ENCODE measurements around the gene CD300LB. TPM values are rescaled to one million over a fixed set of nuclear protein-coding genes. Genes with fewer than 3 reads are reported as not detected.

Gene CD300LB
- total RNA-seq, 2 donors from 2014 or later: 0.17 to 0.39 TPM

DNA sequence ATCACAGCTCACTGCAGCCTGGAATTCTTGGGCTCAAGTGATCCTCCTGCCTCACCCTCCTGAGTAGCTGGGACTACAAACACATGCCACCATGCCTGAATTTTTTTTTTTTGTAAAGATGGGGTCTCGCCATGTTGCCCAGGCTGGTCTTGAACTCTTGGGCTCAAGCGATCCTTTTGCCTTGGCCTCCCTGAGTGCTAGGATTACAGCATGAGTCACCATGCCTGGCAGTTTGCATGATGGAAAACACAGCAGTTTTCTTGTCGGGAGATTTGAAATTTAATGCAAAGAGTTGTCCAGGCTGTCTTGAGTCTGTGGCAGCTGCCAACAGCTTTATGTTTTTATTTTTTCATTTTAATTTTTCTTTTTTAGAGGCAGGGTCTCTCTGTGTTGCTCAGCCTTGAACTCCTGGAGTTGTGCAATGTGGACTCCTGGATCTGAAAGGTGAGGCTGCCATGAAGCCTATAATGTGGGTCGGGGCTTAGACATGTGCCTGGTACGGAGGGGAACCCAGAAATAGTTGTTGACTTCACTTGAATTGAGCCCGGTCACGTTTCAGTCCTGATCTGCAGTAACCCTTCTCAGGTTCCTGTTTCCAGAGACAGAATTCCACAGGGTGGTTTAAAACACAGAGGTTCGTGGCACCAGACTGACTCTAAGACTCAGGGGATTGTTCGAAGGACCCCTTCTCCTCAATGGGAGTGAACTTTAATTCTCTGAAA lies 46.1 kb downstream of the CD300LB start:
- no peak for DNase-seq (ENCODE audit: low spot score)
- Mint-ChIP-seq H3K4me1 (ENCODE audit: low read depth in 2 of 2) (peaks cover 43 to 44% of the 10 kb centered on the region in 2 donors), H3K9me3 (peaks cover 5% of the 10 kb centered on the region), H3K4me3 (no peak overlapping the region), H3K27ac (peak overlapping the region; percentile 61 to 95), H3K36me3 (peaks cover 14% of the 10 kb centered on the region), H3K27me3 (no peaks in the 10 kb centered on the region)
- no peak for ATAC-seq

GRCh38 chr17:74484066-74484465 lies 47.2 kb downstream of the CD300LB start:
- Mint-ChIP-seq H3K27ac (peak overlapping the region; percentile 61 to 95), H3K9me3 (peaks cover 1% of the 10 kb centered on the region), H3K4me3 (no peak overlapping the region), H3K4me1 (ENCODE audit: low read depth in 2 of 2) (peaks cover 43 to 45% of the 10 kb centered on the region in 2 donors), H3K27me3 (no peaks in the 10 kb centered on the region), H3K36me3 (peaks cover 8% of the 10 kb centered on the region)
- DNase-seq (ENCODE audit: low spot score) (no peak), ATAC-seq (no peak)

DNA sequence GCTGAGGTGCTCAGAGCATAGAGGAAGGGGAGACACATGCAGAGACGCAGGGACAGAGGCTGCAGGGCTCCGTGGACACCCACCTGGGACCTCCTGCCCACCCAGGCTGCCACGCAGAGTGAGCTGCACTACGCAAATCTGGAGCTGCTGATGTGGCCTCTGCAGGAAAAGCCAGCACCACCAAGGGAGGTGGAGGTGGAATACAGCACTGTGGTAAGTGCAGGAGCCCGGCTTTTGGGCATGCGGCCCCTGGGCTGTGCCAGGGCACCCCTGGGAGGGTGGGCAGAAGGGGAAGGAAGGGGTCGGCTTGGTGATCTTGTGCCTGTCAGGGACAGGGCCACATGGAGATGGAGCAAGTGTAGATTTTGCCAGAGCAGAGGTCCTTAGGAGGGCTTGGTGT lies 49.7 kb downstream of the CD300LB start:
- Mint-ChIP-seq H3K27ac (peak overlapping the region; percentile 95 to 96), H3K27me3 (no peaks in the 10 kb centered on the region), H3K36me3 (no peaks in the 10 kb centered on the region), H3K9me3 (no peaks in the 10 kb centered on the region), H3K4me3 (no peak overlapping the region), H3K4me1 (ENCODE audit: low read depth in 2 of 2) (peaks cover 54 to 61% of the 10 kb centered on the region in 2 donors)
- no peak for ATAC-seq
- DNase-seq (ENCODE audit: low spot score): no peak

DNA sequence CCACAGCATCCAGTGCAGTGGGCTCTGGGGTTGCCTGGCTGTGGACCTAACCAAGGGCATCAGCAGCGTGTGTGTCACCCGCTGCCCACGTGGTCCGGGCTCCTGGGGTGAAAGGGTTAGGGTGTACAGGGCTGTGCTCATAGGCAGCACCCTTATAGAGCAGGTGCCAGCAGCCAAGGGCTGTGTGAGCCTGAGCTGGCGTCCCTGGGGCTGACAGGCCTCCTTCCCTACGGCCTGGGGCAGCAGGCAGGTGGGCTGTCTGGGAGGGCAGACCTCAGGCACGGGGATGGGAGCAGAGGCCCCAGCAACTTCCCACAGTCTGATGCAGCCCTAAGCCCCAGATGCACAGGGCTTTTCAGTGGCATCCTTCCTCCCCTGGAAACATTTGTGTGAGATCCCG lies 51.0 kb downstream of the CD300LB start:
- H3K27me3 Mint-ChIP-seq: no peaks in the 10 kb centered on the region
- DNase-seq (ENCODE audit: low spot score) (no peak), ATAC-seq (no peak)
- no peaks in the 10 kb centered on the region for H3K9me3 Mint-ChIP-seq
- peaks cover 63 to 68% of the 10 kb centered on the region in 2 donors for H3K4me1 Mint-ChIP-seq (ENCODE audit: low read depth in 2 of 2)
- no peaks in the 10 kb centered on the region for H3K36me3 Mint-ChIP-seq
- H3K4me3 Mint-ChIP-seq: peak overlapping the region; percentile 78
- H3K27ac Mint-ChIP-seq: peak overlapping the region; percentile 95 to 96

DNA sequence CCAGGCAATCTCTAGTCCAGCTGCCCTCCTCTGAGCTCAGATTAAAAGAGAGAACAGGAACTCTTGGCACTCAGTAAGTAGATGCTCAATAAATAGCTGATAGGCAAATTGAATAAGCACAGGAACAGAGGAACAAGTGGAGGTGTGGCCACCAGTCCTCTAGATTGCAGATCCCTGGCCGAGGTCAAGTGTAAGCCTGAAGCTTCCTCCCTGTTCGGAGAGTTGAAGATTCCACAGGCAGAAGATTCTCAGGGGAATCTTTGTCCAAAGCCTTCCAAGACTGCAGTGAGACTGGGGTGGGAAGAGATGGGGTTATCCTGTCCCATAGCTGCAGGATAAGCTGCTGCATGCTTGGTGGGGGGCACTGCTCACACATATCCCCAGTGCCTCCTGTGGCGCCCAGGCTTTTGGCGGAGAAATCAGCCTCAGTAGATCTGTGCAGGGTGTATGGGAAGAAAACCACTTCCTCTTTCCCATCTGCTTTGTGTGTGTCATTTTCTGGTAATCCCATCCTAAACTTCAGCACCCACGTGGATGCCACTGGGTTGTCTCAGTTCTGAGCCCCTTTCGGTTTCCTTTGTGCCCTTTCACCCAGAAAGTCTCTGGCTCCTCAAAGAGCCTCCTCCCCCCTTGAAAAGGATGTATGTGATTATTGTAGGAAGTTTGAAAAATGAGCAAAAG lies 52.7 kb downstream of the CD300LB start:
- peak; percentile 78 for DNase-seq (ENCODE audit: low spot score)
- ATAC-seq: peak; percentile 82 to 84
- Mint-ChIP-seq H3K27ac (peak overlapping the region; percentile 95 to 96), H3K36me3 (peaks cover 6% of the 10 kb centered on the region), H3K4me1 (ENCODE audit: low read depth in 2 of 2) (peaks cover 81 to 84% of the 10 kb centered on the region in 2 donors), H3K4me3 (peak overlapping the region; percentile 78), H3K27me3 (no peaks in the 10 kb centered on the region), H3K9me3 (no peaks in the 10 kb centered on the region)

GRCh38 chr17:74477411-74477810 lies 53.9 kb downstream of the CD300LB start:
- Mint-ChIP-seq H3K27ac (peak overlapping the region; percentile 95 to 96), H3K27me3 (no peaks in the 10 kb centered on the region), H3K4me3 (peak overlapping the region; percentile 78), H3K36me3 (peaks cover 6% of the 10 kb centered on the region), H3K9me3 (no peaks in the 10 kb centered on the region), H3K4me1 (ENCODE audit: low read depth in 2 of 2) (peaks cover 81 to 89% of the 10 kb centered on the region in 2 donors)
- no peak for ATAC-seq
- DNase-seq (ENCODE audit: low spot score): no peak

GRCh38 chr17:74475189-74475588 lies 56.1 kb downstream of the CD300LB start:
- peak overlapping the region; percentile 84 to 97 for H3K27ac Mint-ChIP-seq
- H3K9me3 Mint-ChIP-seq: no peaks in the 10 kb centered on the region
- no peaks in the 10 kb centered on the region for H3K27me3 Mint-ChIP-seq
- ATAC-seq: no peak
- H3K4me1 Mint-ChIP-seq (ENCODE audit: low read depth in 2 of 2): peaks cover 86% of the 10 kb centered on the region in 2 donors
- peak overlapping the region; percentile 72 for H3K4me3 Mint-ChIP-seq
- peaks cover 14% of the 10 kb centered on the region for H3K36me3 Mint-ChIP-seq
- no peak for DNase-seq (ENCODE audit: low spot score)

DNA sequence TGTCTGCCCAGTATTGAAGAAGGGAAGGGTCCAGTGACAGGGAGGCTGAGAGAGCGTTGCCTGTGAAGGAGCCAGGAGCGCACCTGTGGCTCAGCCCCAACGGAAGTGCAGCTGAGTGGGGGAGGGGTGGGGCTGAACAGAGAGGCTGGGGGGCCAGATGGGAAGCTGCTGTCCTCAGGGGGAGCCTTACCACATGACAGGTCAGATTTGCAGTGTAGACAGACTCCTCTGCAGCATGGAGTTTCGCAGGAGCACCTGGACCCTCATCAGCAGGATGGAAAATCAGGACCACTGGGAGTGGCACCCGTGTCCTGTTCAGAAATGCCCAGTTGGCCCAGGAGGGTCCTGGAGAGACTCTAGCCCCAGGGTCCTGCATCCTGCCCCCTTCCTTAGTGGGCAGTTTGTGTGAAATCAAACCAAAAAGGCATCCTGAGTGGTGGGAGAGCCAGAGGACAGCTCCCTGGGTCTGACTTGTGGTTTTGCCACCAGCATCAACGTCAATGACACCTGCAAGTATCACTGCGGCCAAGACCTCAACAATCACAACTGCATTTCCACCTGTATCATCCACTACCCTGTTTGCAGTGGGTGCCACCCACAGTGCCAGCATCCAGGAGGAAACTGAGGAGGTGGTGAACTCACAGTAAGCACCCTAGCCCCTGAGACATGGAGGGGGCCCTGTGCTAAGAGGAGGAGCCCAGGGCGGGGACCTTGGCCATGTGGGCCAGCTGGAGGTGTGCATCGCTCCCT lies 57.1 kb downstream of the CD300LB start:
- H3K36me3 Mint-ChIP-seq: peaks cover 14% of the 10 kb centered on the region

DNA sequence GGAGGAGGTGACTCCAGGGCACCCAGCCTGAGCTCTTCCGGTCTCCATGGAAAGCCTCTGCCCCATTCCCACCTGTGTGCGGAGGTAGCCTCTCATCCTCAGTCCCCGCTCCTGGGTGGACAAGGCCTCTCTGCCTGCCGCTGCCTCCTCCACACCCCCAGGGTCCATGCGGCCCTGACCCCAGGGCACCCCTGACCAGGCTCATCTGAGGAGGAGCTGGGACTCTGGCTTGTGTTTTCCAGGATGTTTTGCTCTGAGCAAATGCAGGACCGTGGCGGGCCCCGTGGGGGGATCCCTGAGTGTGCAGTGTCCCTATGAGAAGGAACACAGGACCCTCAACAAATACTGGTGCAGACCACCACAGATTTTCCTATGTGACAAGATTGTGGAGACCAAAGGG lies 58.0 kb downstream of the CD300LB start:
- H3K36me3 Mint-ChIP-seq: peaks cover 14% of the 10 kb centered on the region
- DNase-seq (ENCODE audit: low spot score): no peak
- H3K9me3 Mint-ChIP-seq: no peaks in the 10 kb centered on the region
- peak overlapping the region; percentile 72 for H3K4me3 Mint-ChIP-seq
- peak overlapping the region; percentile 84 to 97 for H3K27ac Mint-ChIP-seq
- peaks cover 74 to 75% of the 10 kb centered on the region in 2 donors for H3K4me1 Mint-ChIP-seq (ENCODE audit: low read depth in 2 of 2)
- no peak for ATAC-seq
- no peaks in the 10 kb centered on the region for H3K27me3 Mint-ChIP-seq

More for the DNA sequence above, 57.1 kb downstream of the CD300LB start:
- H3K27me3 Mint-ChIP-seq: no peaks in the 10 kb centered on the region
- H3K9me3 Mint-ChIP-seq: no peaks in the 10 kb centered on the region
- peak overlapping the region; percentile 72 for H3K4me3 Mint-ChIP-seq
- H3K27ac Mint-ChIP-seq: peak overlapping the region; percentile 84 to 97
- DNase-seq (ENCODE audit: low spot score) (no peak), ATAC-seq (peak in 1 of 2 donors; percentile 37)
- peaks cover 83 to 84% of the 10 kb centered on the region in 2 donors for H3K4me1 Mint-ChIP-seq (ENCODE audit: low read depth in 2 of 2)

DNA sequence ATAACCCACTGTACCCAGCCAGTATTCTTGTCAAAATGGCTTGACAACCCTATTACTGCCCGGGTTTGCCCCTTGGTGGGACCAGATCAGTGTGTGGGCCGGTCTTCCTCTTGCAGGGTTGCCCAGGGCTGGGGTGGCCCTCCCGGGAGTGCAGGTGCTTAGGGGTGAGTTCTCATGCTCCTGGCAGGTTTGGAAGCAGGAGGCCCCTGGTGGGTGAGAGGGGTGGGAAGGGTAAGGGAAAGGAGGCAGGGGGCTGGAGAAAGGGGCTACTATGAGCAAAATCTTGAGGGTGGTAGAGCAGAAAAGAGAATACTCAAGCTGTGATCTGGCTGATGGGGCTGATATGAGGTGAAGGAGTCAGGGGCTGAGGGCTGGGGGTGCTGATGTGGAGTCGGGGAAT lies 58.4 kb downstream of the CD300LB start:
- no peak for DNase-seq (ENCODE audit: low spot score)
- Mint-ChIP-seq H3K27me3 (no peaks in the 10 kb centered on the region), H3K4me1 (ENCODE audit: low read depth in 2 of 2) (peaks cover 70% of the 10 kb centered on the region in 2 donors), H3K4me3 (peak overlapping the region; percentile 72), H3K9me3 (no peaks in the 10 kb centered on the region), H3K36me3 (peaks cover 14% of the 10 kb centered on the region), H3K27ac (peak overlapping the region; percentile 84 to 97)
- no peak for ATAC-seq

- ATAC-seq (no peak), DNase-seq (ENCODE audit: low spot score) (no peak)
- Mint-ChIP-seq H3K4me3 (peak overlapping the region; percentile 65), H3K9me3 (no peaks in the 10 kb centered on the region), H3K27me3 (no peaks in the 10 kb centered on the region), H3K4me1 (ENCODE audit: low read depth in 2 of 2) (peaks cover 61 to 63% of the 10 kb centered on the region in 2 donors), H3K27ac (peak overlapping the region; percentile 84 to 97), H3K36me3 (peaks cover 14% of the 10 kb centered on the region)
These were observed 59.9 kb downstream of the CD300LB start for GRCh38 chr17:74471341-74471740.
